Fibroblast of skin of scalp (primary cell): Measurements from ENCODE around the gene FKBP15.
"Not testable (repeated sequence)": the region's sequence is repeated elsewhere in the genome, so short reads cannot be mapped to it uniquely, and the experiment has no call there.

Experiments
- DNase-seq: peaks from one replicate; pipeline ENCODE4 v3.0.0-alpha.2; 2013

The FKBP15 gene

GRCh38 chr9:113178087-113178486 is 43.0 kb downstream of the FKBP15 start:
- peak; percentile 29 for DNase-seq

GRCh38 chr9:113177251-113177650 is 43.8 kb downstream of the FKBP15 start:
- no peak for DNase-seq

- no peak for DNase-seq
These were observed 44.3 kb downstream of the FKBP15 start for GRCh38 chr9:113176803-113177202.

DNA sequence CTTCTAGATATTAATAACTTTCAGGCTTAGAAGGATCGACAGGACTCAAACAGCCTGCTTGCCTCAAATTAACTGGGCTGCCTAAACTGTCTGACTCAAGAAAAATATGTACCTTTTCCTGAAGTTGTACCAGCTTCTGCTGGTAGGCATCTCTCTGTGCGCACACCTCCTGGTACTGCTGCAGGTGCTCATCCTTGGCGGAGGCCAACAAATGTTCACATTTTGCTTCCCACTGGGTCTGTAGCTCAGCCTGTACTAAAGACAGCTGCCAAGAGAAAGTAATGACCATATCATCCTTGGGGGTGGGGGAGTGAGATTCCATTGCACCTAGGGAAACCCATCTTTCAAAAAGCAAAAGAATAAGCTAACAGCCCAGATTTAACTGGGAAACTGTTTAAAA is 47.7 kb downstream of the FKBP15 start:
- DNase-seq: no peak

- no peak for DNase-seq
These were observed 52.3 kb downstream of the FKBP15 start for GRCh38 chr9:113168809-113169208.

DNA sequence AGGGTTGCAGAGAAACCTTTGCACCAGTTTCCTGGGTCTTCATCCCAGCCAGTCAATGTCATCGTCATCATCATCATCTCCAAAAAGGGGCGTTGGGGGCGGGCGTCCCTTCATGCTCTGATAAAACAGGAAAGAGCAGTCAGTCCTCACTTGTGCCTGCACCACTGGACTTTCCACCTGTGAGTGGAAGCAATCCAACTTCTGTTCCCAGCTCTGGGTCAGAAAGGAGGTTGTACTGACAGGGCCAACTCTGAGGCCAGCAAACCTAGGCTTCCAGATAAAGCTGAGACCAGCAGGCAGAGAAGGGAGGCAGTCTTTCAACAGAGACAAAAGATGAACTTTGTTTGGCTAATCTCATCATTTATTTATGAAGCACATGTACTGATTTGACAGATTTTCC is 55.0 kb downstream of the FKBP15 start:
- no peak for DNase-seq

DNA sequence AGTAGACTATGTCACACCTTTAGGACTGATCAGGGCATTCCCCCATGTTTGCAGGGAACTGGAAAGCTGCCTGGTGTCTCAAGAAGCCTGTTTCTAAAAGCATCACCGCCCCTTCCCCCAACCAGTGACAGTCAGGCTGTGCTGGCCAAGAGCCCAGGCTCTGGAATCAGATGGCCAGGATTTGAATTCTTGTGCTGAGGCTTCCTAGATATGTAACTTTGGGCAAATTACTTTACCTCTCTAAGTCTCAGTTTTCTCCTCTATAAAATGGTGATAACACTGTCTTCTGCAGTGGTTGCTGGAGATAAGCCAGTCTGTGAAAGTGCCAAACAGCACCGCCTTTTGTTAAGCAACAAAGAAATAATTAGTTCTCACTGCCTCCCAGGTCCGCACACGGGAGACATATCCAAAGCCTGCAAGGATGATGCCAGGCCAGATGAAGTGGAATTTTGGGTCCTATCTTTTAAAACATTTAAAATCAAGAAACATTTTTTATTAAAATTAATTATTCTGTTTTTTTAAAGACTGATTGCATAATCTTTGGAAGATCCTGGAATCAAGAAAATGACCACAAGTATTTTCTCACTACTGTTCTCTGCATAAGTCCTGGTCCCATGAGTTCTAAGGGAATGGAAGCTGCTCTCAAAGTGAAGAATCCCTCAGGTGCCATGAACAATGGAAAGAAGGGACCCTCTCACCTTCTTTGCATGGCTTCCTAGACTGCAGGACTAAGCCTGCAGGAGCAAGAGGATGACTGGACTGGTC is 56.4 kb downstream of the FKBP15 start:
- DNase-seq: peak; percentile 60

- DNase-seq: no peak
These were observed 58.1 kb downstream of the FKBP15 start for GRCh38 chr9:113163001-113163400.

DNA sequence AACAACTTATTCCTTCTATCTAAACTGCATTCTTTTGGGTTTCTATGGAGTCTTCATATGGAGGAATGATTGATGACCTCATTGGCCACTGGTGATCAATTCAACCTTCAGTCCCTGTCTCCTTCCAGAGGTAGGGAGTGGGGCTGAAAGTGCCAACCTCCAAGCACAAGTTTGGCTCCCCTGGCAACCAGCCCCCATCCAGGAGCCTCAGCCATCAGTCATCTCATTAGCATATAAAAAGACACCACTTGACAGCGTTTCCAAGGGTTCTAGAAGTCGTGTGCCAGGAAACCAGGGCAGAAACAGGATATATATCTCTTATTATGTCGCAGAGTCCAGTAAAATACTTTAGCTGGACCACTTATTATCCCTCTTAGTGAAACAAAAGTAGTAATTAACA is 60.5 kb downstream of the FKBP15 start:
- DNase-seq: no peak

DNA sequence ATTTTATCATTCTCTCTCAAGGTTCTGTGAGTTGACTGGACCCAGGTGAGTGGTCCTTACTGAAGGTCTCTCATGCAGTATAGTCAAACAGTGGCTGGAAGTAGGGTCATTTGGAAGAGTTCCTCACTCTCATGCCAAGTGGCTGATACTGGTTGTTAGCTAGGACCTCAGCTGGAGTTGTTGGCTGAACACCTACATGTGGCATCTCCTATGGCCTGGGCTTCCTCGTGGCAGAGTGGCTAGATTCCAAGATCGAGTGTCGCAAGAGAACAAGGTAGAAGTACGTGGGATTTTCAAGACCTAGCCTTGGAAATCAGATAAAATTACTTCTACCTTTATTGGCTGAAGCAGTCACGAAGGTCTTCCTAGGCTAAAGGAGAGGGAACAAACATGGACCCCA is 62.6 kb downstream of the FKBP15 start:
- no peak for DNase-seq

- no peak for DNase-seq
These were observed 64.2 kb downstream of the FKBP15 start for GRCh38 chr9:113156880-113157279.

GRCh38 chr9:113155911-113156588 is 65.0 kb downstream of the FKBP15 start:
- no peak for DNase-seq

- no peak for DNase-seq
These were observed 66.1 kb downstream of the FKBP15 start for GRCh38 chr9:113154946-113155345.

DNA sequence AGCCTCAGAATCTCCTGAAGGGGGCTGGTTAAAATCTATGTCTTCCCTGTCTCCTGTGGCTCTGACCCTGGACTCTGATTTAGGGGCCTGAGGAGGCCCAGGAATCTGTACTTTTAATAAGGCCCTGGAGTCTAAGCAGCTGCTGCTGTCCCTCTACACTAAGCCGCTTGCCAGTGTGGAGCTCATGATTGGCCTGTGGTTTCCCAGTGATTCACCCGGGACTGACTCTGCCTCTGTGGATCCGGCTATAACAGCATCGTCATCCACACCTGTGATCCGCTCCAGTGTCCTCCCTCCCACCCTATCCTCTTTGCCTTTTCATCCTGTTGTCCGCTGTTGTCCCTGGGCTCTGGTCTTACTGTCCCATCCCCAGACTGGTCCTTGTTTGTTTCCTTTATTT is 66.6 kb downstream of the FKBP15 start:
- peak; percentile 15 for DNase-seq

GRCh38 chr9:113153599-113153998 is 67.5 kb downstream of the FKBP15 start:
- no peak for DNase-seq

- peak; percentile 25 for DNase-seq
These were observed 68.4 kb downstream of the FKBP15 start for GRCh38 chr9:113152699-113153098.

GRCh38 chr9:113151696-113152630 is 69.1 kb downstream of the FKBP15 start:
- no peak for DNase-seq

GRCh38 chr9:113150670-113151611 is 70.1 kb downstream of the FKBP15 start, which contains the start of gene SLC31A2:
Gene SLC31A2 (plus strand): TSS chr9:113151007. CDS start chr9:113151075, 68 bp downstream.
- DNase-seq: peak; percentile 82

GRCh38 chr9:113149561-113149960 is 71.5 kb downstream of the FKBP15 start:
- DNase-seq: not testable (repeated sequence)

GRCh38 chr9:113148781-113149510 is 72.1 kb downstream of the FKBP15 start:
- no peak for DNase-seq

DNA sequence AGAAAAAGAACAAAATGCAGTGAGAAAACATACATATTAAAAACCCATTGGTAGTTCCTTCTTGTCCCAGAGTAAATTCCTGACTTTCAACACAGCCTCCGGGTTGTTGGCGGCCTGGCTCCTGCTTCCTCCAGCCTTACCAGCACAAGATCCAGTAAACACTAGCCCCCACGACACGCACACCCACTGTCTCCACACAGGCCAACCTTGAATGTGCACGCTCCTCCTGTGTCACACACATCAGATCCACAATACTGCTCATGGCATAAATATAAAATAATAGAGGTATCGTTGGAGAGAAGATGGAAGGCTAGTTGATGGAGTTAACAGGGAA is 72.7 kb downstream of the FKBP15 start:
- no peak for DNase-seq
